ENCODE data around the gene NFKBIE. TPM values are rescaled to one million over a fixed set of nuclear protein-coding genes. Genes with fewer than 3 reads are reported as not detected.

The NFKBIE gene
- total and polyA plus RNA-seq, 2 experiments from 2014 or later = 12.5 to 34.2 TPM

DNA sequence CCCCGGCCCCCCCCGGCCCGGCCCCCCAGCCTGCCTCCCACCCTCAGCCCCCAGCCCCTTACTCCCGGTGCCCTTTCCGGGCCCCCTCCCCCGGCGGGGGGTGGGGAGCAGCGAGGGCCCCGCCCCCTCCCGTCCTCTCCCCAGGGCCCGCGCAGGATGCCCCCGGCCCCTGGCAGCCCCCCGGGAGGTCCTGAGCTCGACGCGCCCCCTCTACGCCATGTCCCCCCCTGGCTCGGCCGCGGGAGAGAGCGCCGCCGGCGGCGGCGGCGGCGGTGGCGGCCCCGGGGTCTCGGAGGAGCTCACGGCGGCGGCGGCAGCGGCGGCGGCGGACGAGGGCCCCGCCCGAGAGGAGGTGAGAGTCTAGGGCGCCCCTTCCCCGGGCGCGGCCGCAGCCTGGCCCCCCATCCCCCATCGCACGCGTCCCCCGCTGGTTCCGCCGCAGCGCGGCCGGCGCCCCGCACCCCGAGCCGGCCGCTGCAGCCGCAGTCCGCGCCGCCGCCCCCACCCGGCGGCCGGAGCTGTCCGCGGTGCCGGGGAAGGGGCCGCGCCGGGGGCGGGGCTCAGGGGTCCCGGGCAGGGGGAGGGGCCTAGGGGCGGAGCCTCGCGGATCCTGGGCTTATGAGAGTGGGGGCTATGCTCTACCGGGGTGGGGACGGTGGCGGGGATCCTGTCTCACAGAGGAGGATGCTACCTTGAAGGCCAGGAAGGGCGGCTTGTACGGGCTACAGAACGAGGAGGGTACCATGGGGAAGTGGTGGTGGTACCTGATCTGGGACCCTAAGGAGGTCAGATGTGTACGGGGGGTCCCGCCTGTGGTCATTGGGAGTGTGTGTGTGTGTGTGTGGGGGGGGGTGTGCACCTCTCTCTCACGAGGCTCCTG is 5.4 kb upstream of the NFKBIE start:
- DNase-seq (ENCODE audit: low read depth in 1 of 2, low spot score in 1 of 2) = peak in 1 of 2 donors; percentile 80
- Histone ChIP-seq H3K4me1 (ENCODE audit: low read depth) (peaks cover 3% of the 10 kb centered on the region), H3K27ac (no peak overlapping the region), H3K9me3 (ENCODE audit: low read depth) (no peaks in the 10 kb centered on the region), H3K36me3 (no peaks in the 10 kb centered on the region), H3K4me3 (peak overlapping the region; percentile 52), H3K27me3 (peaks cover 33% of the 10 kb centered on the region)
- TF ChIP-seq, protein P1, sequence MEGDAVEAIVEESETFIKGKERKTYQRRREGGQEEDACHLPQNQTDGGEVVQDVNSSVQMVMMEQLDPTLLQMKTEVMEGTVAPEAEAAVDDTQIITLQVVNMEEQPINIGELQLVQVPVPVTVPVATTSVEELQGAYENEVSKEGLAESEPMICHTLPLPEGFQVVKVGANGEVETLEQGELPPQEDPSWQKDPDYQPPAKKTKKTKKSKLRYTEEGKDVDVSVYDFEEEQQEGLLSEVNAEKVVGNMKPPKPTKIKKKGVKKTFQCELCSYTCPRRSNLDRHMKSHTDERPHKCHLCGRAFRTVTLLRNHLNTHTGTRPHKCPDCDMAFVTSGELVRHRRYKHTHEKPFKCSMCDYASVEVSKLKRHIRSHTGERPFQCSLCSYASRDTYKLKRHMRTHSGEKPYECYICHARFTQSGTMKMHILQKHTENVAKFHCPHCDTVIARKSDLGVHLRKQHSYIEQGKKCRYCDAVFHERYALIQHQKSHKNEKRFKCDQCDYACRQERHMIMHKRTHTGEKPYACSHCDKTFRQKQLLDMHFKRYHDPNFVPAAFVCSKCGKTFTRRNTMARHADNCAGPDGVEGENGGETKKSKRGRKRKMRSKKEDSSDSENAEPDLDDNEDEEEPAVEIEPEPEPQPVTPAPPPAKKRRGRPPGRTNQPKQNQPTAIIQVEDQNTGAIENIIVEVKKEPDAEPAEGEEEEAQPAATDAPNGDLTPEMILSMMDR (IDR thresholded peaks at IDR 0.05; ENCODE audit: low read depth, low read length) = no peak

DNA sequence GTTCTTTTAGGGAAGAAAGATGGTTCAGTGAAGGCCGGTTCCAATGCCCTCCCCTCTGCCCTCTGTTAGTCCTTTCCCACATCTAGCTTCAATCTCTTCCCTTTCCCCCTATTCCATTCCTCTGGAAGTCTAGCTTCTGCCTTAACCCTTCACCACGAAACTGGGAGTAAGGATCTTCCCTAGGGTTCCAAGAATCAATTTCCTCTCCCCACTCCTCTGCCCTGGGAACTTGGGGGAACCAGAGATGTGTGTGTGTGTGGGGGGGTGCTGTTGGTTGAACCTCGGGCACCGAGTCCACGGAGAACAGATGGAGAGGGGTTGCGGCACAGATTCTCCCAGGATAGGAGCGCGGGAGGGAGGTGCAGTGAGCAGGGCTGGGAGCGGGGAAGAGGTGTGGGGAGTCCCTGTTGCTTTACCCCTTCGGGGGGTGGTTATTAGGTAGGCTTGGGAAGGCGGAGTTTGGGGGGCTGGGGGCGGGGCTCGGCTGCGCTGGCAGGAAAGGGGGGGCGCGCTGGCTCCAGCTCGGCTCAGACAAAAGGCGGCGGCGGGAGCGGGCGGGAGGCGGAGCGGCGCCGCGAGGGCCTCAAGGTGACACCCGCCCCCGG is 4.7 kb upstream of the NFKBIE start, which contains the start of gene TMEM151B:
Gene TMEM151B (plus strand): TSS at position 530 of the 605 bp plus-strand sequence. CDS start 293 bp downstream, outside the sequence.
- no peak for DNase-seq (ENCODE audit: low read depth in 1 of 2, low spot score in 1 of 2)
- no peaks in the 10 kb centered on the region for H3K9me3 ChIP-seq (ENCODE audit: low read depth)
- TF ChIP-seq, protein P1 (IDR thresholded peaks at IDR 0.05; ENCODE audit: low read depth, low read length) = no peak
- peaks cover 3% of the 10 kb centered on the region for H3K4me1 ChIP-seq (ENCODE audit: low read depth)
- H3K36me3 ChIP-seq = no peaks in the 10 kb centered on the region
- H3K27ac ChIP-seq = no peak within 1 kb of the TSS
- H3K27me3 ChIP-seq = peaks cover 26% of the 10 kb centered on the region
- H3K4me3 ChIP-seq = peak within 1 kb of the TSS; percentile 52

DNA sequence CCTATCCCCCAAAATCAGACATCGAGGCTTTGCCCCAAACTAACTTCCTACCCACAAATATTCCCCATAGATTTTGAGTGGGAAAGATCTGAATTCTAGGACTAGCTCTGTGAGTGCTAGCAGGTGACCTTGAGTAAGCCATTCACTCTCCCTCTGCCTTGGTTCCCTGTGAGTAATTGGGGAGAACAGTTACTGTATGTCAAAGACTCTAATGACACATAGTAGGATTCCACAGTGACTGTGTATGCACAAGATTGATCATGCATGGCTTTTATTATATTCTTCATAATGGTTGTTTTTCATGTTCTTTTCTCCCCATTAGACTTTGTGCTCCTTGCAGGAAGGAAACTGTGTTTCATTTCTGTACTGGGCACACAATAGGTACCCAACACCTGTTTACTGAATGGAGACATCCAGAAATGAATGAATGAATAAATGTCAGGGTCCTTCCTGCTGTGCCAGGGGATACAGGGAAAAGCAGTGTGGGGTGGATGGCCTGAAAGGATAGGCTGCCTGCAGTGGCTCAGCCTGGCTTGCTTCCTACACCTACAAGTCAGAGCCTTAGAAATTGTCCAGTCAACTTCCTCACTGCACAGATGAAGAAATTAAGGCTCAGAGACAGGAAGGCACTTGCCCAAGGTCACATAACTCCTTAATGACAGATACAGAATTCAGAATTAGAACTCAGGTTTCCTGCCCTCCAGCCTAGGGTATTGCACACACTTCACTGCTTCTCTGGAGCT is 4.0 kb upstream of the NFKBIE start:
- H3K27ac ChIP-seq = no peak overlapping the region
- H3K36me3 ChIP-seq = no peaks in the 10 kb centered on the region
- DNase-seq (ENCODE audit: low read depth in 1 of 2, low spot score in 1 of 2) = no peak
- H3K27me3 ChIP-seq = peaks cover 25% of the 10 kb centered on the region
- H3K4me1 ChIP-seq (ENCODE audit: low read depth) = peaks cover 6% of the 10 kb centered on the region
- TF ChIP-seq, protein P1 (IDR thresholded peaks at IDR 0.05; ENCODE audit: low read depth, low read length) = no peak
- no peak overlapping the region for H3K4me3 ChIP-seq
- no peaks in the 10 kb centered on the region for H3K9me3 ChIP-seq (ENCODE audit: low read depth)

DNA sequence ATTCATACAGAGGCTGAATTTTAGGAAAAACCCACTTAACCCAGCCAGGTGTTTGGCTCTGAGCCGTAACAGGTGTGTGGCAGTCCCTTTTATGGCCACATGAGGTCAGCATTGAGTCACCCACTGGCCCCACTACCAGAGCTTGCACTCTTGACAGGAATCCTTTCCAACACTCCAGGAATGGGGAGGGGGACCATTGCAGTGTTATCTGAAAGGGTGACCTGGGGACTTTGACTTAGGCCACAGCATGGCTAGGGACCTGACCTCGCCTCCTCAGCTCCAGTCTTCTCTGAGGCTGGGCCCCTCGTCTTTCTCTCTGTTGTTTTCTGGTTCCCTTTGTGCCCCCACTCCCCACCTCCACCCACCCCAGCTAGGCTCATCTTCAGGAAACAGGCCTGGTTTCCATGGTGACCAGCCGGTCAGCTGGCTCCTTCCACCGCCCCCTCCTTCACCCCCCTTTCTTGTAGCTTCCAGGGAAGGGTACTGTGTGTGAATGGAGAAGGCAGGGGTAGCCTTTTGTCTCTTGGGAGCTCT is 2.8 kb upstream of the NFKBIE start:
- Histone ChIP-seq H3K4me3 (no peak overlapping the region), H3K27ac (no peak overlapping the region), H3K27me3 (peaks cover 23% of the 10 kb centered on the region), H3K36me3 (no peaks in the 10 kb centered on the region), H3K9me3 (ENCODE audit: low read depth) (no peaks in the 10 kb centered on the region), H3K4me1 (ENCODE audit: low read depth) (peaks cover 6% of the 10 kb centered on the region)
- DNase-seq (ENCODE audit: low read depth in 1 of 2, low spot score in 1 of 2) = peak; percentile 53 to 83
- TF ChIP-seq, protein P1 (IDR thresholded peaks at IDR 0.05; ENCODE audit: low read depth, low read length) = peak; percentile 98

DNA sequence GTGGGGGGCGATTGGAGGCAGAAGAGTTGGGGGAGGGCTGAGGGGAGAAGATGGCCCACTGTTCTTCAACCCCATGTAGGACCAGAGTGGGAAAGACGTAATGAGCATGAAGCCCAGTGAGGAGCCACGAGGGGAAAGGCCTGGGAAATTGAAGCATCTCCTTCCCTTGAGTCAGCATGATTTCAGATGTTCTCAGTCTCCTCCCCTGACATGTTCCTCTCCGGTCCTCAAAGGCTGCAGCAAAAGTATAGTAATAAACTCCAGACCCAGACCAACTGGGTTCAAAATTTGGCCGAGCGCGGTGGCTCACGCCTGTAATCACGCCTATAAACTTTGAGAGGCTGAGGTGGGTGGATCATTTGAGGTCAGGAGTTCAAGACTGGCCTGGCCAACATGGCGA is 1.9 kb upstream of the NFKBIE start:
- no peaks in the 10 kb centered on the region for H3K9me3 ChIP-seq (ENCODE audit: low read depth)
- no peak for DNase-seq (ENCODE audit: low read depth in 1 of 2, low spot score in 1 of 2)
- H3K27ac ChIP-seq = no peak overlapping the region
- no peak overlapping the region for H3K4me3 ChIP-seq
- TF ChIP-seq, protein P1 (IDR thresholded peaks at IDR 0.05; ENCODE audit: low read depth, low read length) = no peak
- peaks cover 23% of the 10 kb centered on the region for H3K27me3 ChIP-seq
- H3K4me1 ChIP-seq (ENCODE audit: low read depth) = peaks cover 6% of the 10 kb centered on the region
- no peaks in the 10 kb centered on the region for H3K36me3 ChIP-seq
